DLD1 (cell line): ENCODE measurements around the gene ARHGAP33.

Source experiments
- in situ Hi-C: cut with HindIII; loops from 2 replicates; pipeline ENCODE4 v1.10.0; 2017; ENCODE audit warnings: low sequenced_read_pairs

The ARHGAP33 gene

GRCh38 chr19:35828692-35829301 lies 53.4 kb downstream of the ARHGAP33 start:
- in situ Hi-C loops, result no loop called here

GRCh38 chr19:35830986-35831385 lies 55.6 kb downstream of the ARHGAP33 start:
- in situ Hi-C loops, result loop anchor here (10.0 kb wide), 1 partner anchor 74 kb away; the partner anchor contains the start of genes HCST, NFKBID and TYROBP

- in situ Hi-C loops, result loop anchor here (10.0 kb wide), 1 partner anchor 73 kb away; the partner anchor contains the start of genes HCST, NFKBID and TYROBP
These were observed 56.7 kb downstream of the ARHGAP33 start for GRCh38 chr19:35832054-35832453.

- in situ Hi-C loops, result loop anchor here (10.0 kb wide), 1 partner anchor 71 kb away; the partner anchor contains the start of genes HCST, NFKBID and TYROBP
These were observed 58.6 kb downstream of the ARHGAP33 start for GRCh38 chr19:35833972-35834371.

GRCh38 chr19:35836096-35836495 lies 60.7 kb downstream of the ARHGAP33 start:
- in situ Hi-C loops, result loop anchor here (10.0 kb wide), 1 partner anchor 69 kb away; the partner anchor contains the start of genes HCST, NFKBID and TYROBP
